ENCODE data around the gene SLC29A4.
"Not testable (repeated sequence)": the region's sequence is repeated elsewhere in the genome, so short reads cannot be mapped to it uniquely, and the experiment has no call there.

The SLC29A4 gene

GRCh38 chr7:5274985-5275431, 7.7 kb upstream of the SLC29A4 start:
- not testable (repeated sequence) for DNase-seq

- DNase-seq, result not testable (repeated sequence)
Observed at GRCh38 chr7:5275510-5275909, 7.2 kb upstream of the SLC29A4 start.

DNA sequence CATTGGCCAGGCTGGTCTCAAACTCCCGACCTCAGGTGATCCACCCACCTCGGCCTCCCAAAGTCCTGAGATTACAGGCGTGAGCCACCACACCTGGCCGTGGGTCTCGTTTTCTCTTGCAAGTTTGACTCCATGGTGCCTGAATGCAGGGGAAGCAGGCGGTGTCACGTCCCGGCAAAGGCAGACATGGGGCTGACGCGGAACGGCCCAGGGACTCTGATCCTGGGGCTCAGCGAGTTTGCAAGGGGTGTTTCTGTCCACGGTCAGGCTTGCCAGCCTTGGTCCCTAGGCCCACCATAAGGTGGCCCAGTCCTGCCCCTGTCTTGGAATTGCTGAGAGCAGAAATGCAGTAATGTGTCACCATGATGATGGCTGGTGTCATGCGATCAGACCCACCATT, 6.6 kb upstream of the SLC29A4 start:
- not testable (repeated sequence) for DNase-seq

- DNase-seq, result no peak
Observed at GRCh38 chr7:5276611-5277010, 6.1 kb upstream of the SLC29A4 start.

GRCh38 chr7:5278766-5279165, 4.0 kb upstream of the SLC29A4 start:
- DNase-seq, result no peak

GRCh38 chr7:5279734-5280133, 3.0 kb upstream of the SLC29A4 start:
- DNase-seq, result no peak

- not testable (repeated sequence) for DNase-seq
Observed at GRCh38 chr7:5281598-5282500, 894 bp upstream of the SLC29A4 start.

- DNase-seq, result no peak
Observed at GRCh38 chr7:5283421-5284303, 919 bp downstream of the SLC29A4 start.

GRCh38 chr7:5284304-5285281, 1.9 kb downstream of the SLC29A4 start:
- DNase-seq, result no peak

GRCh38 chr7:5286933-5287332, 4.2 kb downstream of the SLC29A4 start:
- DNase-seq, result no peak

GRCh38 chr7:5287373-5287772, 4.6 kb downstream of the SLC29A4 start:
- not testable (repeated sequence) for DNase-seq

GRCh38 chr7:5287802-5288201, 5.1 kb downstream of the SLC29A4 start:
- no peak for DNase-seq

DNA sequence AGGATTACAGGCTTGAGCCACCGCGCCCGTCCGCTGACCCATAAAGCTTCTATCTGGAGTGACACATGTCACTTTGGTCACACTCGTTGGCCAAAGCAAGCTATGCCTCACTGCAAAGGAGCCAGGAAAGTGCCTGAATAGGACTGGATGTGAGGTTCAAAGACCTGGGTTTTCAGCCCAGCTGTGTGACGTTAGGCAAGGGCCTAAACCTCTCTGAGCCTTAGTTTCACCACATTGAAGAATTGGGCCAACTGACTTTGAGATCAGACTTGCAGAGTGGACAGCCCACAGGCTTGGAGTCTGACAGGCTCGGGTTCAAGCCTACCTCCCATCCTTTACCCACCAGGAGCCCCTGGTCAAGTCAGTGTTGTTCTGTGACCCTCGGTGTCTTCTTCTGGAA, 5.8 kb downstream of the SLC29A4 start:
- not testable (repeated sequence) for DNase-seq

DNA sequence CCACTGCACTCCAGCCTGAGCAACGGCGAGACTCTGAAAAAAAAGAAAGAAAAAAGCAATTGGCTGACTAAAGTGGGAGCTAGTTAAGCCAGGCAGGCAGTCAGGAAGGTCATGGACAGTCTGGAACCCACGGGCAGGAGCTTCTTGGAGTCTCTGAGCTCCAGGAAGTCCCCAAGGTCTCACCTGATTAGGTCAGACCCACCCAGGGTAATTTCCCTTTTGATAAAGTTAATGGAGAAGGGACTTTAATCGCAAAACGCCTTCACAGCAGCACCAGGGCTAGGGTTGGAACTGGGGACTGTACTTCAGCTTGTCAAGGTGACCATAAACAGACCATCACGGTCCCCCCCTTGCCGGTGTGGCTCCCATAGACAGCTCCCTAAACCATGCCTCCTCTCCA, 6.6 kb downstream of the SLC29A4 start:
- no peak for DNase-seq

DNA sequence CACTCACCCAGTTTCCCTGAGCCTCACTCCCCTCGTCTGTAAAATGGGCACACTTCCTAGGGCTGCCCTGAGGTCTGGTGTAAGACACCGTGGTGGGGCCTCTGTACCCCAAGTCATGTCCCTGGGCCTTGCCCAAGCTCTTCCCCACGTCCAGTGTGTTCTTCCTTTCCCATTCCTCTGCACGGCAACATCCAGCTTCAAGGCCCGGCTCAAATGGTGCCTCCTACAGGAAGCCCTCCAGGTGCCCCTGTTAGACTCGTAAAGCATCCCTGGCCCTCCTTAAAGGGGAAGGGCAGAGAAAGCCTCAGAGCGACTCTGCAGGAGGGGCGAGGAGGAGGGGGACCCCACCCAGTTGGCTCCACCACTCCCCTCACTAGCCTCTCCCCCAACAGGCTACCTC, 8.6 kb downstream of the SLC29A4 start:
- no peak for DNase-seq

DNA sequence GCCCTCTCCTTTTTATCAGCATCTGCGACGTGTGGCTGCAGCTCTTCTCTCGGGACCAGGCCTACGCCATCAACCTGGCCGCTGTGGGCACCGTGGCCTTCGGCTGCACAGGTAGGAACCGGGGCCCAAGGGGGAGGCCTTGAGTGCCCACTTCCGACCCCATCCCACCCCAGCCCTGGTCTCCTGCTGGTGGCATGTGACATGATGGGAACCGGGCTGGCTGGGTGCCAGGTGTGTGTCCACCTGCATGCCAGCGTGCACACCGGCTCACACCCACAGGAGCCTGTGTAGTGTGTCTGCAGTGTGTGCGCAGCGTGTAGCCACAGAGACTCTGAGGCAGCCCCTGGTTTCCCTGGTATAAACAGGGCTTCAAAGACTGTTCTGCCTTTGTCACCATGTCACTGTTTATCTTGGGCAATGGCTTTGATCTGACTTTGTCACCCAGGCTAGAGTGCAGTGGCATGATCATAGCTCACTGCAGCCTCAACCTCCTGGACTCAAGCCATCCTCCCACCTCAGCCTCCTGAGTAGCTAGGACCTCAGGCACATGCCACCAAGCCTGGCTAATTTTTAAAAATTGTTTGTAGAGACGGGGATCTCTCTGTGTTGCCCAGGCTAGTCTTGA, 9.1 kb downstream of the SLC29A4 start:
- DNase-seq, result not testable (repeated sequence)

GRCh38 chr7:5294169-5294987, 11.6 kb downstream of the SLC29A4 start:
- DNase-seq, result no peak

- no peak for DNase-seq
Observed at GRCh38 chr7:5295039-5296014, 12.6 kb downstream of the SLC29A4 start.

DNA sequence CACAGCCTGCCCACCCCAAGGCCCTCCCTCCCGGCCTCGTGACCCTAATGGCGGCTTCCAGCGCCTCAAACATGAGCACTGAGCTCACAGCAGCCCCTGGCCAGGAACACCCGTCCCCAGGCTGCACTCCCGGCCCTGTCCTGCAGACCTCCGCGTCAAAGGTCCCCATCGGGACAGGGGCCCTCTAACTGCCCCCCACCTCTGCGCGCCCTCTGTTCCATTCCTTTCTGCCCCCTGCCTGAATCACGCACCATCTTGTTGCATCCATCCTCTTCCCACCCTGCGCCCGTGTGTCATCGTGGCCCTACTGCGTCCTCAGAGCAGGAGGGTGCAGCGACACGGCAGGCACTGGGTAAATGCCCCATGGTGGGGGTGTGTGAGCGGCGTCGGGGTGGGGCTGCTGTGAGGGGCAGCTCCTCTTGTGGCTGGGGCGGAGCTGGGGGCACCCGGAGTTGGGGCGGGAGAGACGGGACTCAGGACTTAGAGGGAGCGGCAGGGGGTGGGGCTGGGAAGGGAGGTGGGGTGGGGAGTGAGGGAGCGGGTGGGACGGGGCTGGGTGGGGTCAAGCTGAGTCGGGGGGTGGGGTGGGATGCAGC, 13.4 kb downstream of the SLC29A4 start:
- DNase-seq, result no peak

Data from activated CD4-positive, alpha-beta T cell treated with anti-CD3 and anti-CD28 coated beads, Interleukin-2, amount 50 U/mL, for 1 hour (primary cell).